GM18951 (cell line): Measurements from ENCODE around the gene CARD8.
"Not testable (repeated sequence)": the region's sequence is repeated elsewhere in the genome, so short reads cannot be mapped to it uniquely, and the experiment has no call there.

ENCODE experiments used
- POLR2A ChIP-seq: IDR thresholded peaks from 4 replicates; pipeline ENCODE4 v1.6.1; 2011; ENCODE audit warnings: mild to moderate bottlenecking; ENCODE audit not compliant: insufficient read length, insufficient read depth; ENCODE audit errors: extremely low read depth
- in situ Hi-C: fragments of 300-500 bp; cut with MboI; formaldehyde crosslinking; loops from one replicate; pipeline ENCODE4 v1.12.0; 2022; ENCODE audit warnings: low sequenced_read_pairs, mixed read lengths, inconsistent platforms; ENCODE audit not compliant: unreplicated experiment

CARD8 gene, protein sequence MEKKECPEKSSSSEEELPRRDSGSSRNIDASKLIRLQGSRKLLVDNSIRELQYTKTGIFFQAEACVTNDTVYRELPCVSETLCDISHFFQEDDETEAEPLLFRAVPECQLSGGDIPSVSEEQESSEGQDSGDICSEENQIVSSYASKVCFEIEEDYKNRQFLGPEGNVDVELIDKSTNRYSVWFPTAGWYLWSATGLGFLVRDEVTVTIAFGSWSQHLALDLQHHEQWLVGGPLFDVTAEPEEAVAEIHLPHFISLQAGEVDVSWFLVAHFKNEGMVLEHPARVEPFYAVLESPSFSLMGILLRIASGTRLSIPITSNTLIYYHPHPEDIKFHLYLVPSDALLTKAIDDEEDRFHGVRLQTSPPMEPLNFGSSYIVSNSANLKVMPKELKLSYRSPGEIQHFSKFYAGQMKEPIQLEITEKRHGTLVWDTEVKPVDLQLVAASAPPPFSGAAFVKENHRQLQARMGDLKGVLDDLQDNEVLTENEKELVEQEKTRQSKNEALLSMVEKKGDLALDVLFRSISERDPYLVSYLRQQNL

DNA sequence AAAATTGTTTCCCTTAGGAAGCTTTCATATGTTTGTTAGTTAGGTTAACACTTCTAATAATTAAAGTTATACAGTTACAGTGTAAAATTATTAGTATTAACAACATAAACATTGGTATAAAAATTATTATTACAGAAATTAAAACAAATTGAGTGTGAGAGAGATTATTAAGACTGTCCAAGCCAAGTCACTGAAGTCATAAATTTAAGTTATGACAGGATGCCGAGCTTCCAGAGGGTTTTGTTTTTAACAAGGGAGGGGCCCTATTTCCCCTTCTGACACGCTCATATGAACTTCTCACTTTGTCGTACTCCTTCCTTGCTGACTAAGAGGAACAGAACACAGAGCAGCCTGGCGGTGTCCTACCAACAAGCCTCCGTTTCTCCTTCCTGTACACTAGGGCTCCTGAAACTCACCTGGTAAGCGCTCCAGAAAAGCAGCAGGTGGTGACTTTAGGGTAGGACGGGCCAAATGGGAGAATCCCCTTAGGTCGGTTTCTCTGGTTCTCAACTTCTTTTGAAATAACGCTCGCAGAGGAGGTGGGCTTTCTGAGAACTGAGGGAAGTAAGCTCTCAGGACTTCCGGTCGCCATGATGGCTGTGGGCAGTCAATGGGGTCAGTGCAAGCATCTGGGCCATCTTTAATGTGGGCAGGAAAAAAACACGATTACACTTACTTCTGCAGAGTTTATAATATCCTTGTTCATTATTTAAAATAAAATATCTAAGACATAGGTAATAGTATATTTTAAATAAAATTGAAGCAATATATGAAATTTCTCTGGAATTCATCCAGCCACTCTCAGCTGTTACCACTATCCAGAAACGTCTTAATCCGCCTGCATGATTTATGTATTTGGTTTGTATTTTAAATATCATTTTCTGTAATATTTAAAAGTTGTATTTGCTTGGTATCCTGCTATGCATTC, at the start of gene CARD8:
Gene CARD8, minus strand, starts transcription at position 537 of the 928 bp plus-strand sequence. CDS start 14,892 bp downstream, outside the sequence.
- TF ChIP-seq POLR2A: peak; percentile 70
- in situ Hi-C loops: loop anchor here (25.0 kb wide), 1 partner anchor 293 kb away; no protein-coding TSS in a partner anchor

DNA sequence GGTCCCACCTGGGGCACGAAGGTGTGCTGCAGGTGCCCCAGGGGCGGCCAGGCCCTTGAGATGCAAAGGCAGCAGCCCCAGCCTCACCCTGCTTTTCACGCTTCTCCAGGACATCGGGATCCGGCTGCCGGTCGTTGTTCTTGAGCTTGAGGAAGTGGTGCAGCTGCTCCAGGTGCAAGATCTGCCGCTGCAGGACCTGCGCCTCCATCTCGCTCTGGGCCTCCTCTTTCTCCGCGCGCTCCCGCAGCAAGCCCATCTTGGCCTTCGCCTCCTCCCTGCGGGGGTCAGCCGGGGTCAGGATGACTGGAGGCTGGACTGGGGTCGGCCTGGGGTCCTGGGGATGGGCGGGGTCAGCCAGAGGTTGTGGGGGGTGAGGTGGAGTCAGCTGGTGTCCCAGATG, 48.2 kb upstream of the CARD8 start:
- TF ChIP-seq POLR2A: no peak
- in situ Hi-C loops: loop anchor here (25.0 kb wide), 1 partner anchor 283 kb away; no protein-coding TSS in a partner anchor

DNA sequence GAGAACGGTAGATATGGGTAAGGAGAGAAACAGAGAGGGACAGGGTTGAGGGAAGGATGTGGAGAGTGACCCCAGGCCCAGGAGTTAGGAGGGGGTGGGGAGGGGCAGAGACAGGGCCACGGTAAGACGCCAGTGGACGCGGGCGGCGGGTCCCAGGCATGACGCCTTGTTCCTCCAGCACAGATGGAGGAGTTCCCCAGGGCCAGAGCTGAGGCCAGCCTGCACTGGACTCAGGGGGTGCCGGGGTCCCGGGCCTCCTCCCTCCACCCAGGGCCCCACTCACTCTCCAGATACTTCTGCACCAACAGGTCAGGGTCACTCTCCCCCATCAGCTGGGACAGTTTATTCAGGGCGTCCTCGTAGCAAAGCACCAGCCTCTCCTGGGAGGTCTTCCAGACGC, 47.7 kb upstream of the CARD8 start:
- in situ Hi-C loops: loop anchor here (25.0 kb wide), 1 partner anchor 284 kb away; no protein-coding TSS in a partner anchor
- no peak for TF ChIP-seq POLR2A

DNA sequence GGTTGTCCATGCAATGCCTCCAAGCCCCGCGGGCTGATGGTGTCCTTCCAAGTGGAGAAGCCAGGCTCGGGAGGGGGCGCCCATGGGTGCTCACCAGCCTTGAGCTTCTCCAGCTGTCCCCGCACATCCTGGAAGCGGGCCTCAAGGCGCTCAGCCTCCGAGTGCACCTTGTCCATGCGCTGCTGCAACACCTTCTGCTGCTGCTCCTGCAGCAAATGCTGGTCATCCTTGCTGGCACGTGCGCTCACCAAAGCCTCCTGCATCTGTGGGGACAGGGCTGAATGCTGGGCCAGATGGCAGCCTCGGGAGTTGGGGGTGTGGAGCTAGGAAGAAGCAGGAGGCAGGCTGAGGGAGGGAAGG, 46.9 kb upstream of the CARD8 start:
- TF ChIP-seq POLR2A: no peak
- in situ Hi-C loops: loop anchor here (25.0 kb wide), 1 partner anchor 285 kb away; no protein-coding TSS in a partner anchor

DNA sequence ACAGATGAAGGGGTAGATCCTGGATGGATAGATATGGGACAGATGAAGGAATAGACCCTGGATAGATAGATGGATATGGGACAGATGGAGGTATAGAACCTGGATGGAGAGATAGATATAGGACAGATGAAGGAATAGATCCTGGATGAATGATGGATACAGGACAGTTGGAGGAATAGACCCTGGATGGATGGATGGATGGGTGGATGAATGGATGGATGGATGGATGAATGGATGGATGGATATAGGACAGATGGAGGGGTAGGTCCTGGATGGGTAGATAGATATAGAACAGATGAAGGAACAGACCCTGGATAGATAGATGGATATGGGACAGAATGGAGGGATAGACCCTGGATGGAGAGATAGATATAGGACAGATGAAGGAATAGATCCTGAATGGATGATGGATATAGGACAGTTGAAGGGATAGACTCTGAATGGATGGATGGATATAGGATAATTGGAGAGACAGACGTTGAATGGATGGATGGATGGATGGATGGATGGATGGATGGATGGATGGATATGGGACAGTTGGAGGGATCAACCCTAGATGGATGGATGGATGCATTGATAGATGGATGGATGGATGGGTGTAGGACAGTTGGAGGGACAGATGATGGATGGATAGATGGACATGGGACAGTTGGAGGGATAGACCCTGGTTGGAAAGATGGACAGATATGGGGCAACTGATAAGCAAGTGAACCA, 46.3 kb upstream of the CARD8 start:
- TF ChIP-seq POLR2A: no peak
- in situ Hi-C loops: loop anchor here (25.0 kb wide), 1 partner anchor 285 kb away; no protein-coding TSS in a partner anchor

DNA sequence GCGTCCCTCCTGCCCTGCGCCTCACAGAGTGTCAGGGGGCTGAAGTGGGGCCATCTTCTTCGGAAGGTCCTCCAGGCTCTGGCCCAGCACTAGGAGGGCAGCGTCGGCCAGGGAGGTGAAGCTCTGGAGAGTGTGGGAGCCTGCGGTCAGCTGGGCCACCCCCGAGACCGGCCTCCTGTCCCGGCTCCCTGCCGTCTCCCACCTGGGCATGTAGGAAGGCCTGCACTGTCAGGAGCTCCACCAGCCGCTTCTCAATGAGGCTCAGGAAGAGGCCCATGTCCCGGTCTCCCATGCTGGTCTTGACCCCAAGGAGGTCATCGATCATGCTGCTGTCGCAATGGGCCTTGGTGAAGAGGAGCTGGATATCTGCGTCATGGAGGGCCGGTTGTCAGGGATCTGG, 42.3 kb upstream of the CARD8 start:
- in situ Hi-C loops: no loop called here
- TF ChIP-seq POLR2A: no peak

DNA sequence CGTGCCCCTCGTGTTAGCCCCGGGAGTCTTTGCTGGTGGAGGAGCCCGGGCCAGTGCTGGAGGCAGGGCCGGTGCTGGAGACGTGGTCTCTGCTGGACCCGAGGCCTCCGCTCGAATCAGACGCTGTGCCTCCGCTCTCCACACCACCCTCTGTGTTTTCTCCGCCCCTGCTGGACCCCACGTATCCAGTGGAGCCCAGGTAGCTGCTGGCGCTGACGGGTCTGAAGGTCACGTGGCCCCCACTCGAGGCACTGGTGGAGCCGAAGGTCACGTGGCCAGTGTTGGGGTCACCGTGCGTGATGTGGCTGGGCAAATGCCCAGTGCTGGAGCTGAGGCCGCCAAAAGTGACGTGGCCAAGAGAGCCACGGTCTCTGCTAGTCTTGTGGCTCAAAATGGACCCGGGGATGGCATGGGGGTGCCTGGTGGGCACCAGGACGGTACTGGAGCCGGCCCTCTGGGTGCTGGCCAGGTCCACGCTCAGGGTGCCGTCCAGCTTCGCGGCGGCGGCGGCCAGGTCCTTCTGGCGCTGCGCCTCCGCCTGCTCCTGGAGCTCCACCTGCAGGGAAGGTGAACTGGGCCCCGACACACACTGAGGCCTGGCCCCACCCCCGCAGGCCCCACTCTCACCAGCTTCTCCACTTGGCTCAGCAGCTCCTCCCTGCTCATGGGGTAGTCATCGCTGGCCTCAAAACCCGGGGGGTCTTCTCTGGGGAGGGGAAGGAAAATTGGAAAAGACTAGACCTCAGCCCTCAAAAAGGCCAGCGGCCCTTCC, 41.4 kb upstream of the CARD8 start:
- no peak for TF ChIP-seq POLR2A
- in situ Hi-C loops: no loop called here

DNA sequence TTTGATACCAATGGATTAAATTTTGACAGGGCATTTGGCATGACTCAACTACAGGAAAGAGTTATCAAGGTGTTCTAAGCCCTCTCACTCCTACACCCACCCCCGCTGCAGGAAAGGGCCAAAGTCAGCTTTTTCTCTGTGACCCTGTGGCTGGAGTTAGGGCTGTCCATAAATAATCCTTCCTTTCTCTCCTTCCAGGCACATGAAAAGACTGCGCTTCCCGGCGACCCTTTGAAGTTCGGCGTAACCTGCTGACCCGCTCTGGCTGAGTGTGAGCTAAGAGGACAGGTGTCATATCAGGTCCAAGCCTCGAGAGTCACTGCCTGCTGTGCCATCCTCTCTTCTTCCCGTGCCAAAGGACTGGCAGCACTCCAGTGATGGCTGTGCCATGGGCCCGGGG, 39.7 kb upstream of the CARD8 start:
- TF ChIP-seq POLR2A: no peak
- in situ Hi-C loops: no loop called here

DNA sequence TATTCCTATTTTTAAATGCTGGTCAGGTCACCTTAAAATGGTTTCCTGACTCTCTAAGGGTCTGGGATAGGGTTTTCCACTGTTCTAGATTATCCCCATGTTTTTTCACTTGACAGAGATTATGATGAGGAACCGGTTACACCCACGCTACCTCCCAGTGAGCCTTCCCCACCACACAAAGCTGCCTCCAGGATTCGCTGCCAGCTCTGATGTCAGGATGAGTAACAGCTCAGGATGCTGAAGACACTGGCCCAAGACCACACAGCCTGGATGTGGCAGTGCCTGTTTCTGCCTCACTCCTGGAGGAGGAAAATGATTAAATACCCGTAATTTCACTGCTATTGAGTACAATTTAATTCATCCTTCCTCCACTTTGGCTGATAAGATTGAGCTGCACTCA, 37.1 kb upstream of the CARD8 start:
- no peak for TF ChIP-seq POLR2A
- in situ Hi-C loops: no loop called here

DNA sequence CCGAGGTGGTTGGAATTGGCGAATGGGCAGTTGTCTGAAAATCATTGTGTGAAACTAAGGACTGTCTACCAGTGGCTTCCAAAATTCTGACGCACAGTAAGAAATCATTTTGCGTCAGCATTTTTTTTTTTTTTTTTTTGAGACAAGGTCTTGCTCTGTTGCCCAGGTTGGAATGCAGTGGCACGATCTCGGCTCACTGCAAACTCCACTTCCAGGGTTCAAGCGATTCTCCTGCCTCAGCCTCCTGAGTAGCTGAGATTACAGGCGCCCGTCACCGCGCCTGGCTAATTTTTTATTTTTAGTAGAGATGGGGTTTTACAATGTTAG, 35.7 kb upstream of the CARD8 start:
- in situ Hi-C loops: not testable (repeated sequence)

DNA sequence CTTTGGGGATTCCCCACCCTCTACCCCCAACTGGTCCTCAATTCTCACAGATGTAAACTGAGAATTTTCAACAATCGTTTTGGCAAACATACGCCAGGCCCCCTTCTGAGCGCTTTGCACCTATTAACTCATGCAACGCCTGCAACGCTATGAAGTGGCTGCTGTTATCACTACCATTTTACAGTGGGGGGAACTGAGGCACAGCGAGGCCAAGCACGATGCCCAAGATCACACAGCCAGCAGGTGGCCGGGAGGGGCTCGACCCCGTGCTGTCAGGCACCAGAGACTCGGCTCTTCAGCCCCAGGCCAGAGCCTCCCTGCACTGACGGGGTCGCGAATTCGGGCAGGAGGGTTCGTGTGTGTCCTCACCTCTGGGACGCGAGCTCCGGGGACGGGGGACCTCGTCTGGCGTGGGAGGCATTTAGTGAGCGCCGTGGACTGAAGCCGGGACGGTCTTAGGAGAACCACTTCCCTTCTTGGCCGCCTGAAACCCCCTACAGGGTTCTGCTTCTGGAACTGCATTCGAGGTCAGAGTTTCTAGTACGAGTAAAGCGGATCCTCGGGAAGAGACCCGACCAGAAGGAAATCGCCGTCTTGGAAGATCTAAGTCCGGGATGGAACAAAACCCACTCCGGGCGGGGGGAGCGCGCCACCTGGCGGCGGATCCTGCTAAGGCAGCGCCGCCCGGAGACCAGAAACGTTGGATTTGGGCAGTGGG, 35.2 kb upstream of the CARD8 start:
- no peak for TF ChIP-seq POLR2A
- in situ Hi-C loops: no loop called here

DNA sequence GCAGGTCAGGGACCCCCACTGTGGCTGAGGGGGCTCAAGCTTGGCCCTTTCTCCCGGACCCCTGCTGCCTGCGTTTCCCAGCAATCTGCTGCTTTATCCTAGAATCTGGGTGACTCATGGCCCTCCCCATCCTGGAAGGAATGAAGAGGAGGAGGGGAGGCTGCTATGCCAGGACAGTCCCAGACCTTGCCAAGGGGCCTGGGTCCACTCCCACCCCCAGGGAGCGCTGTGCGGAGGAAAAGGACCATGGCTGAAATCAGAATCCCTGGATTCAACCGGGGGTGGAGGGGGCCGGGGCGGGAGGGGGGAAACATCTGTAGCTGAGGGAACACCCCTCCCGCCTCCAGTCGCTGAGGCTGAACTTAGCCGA, 34.7 kb upstream of the CARD8 start:
- in situ Hi-C loops: no loop called here
- no peak for TF ChIP-seq POLR2A
